ENCODE data around the gene CYBRD1.
A peak's percentile ranks its signal among the peaks of the same experiment; 100 is the strongest.
"Not testable (repeated sequence)": the region's sequence is repeated elsewhere in the genome, so short reads cannot be mapped to it uniquely, and the experiment has no call there.

The CYBRD1 gene

GRCh38 chr2:171522052-171522787 is at the start of gene CYBRD1:
Gene CYBRD1 (plus strand): TSS chr2:171522474. CDS start chr2:171522546, 72 bp downstream.
- peak; percentile 53 for DNase-seq

- DNase-seq: no peak
These were observed 46.3 kb upstream of the CYBRD1 start for GRCh38 chr2:171475979-171476378.

GRCh38 chr2:171478345-171478744 is 43.9 kb upstream of the CYBRD1 start:
- no peak for DNase-seq

GRCh38 chr2:171479154-171479814 is 43.0 kb upstream of the CYBRD1 start:
- DNase-seq: no peak

DNA sequence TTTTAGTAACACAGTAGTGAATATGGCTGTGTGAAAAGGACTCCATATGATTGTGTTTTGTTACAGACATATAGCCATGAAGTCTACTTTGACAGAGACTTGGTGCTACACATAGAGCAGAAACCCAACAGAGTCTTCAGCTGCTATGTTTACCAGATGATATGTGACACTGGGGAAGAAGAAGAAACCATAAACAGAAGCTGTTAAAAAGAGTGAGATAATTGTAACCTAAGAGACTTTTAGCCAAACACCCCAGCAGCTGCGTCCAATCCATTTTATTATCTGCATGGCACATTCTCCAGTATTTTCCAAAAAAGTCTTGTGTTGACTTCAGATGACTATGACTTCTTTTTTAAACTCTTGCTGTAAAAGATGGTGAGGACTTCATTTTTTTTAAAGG is 41.4 kb upstream of the CYBRD1 start:
- DNase-seq: no peak

DNA sequence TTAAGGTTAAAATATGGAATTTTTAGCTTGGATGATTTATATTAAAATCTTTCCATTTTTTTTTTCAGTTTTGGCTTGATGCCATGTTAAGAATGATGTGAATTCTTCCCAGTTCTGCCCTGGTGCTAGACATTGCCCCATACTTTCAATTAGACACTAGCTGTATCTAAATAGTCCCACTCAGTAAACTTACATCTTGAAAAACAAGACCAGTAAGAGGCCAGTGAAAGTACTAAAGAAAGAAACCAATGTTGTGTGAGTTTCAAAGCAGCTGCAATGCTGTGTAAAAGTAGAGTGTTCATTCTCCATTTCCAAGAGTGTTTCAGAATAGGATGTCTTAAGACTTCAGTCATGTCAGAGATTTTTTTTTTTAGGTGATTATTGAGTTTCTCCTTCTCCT is 40.0 kb upstream of the CYBRD1 start:
- no peak for DNase-seq

GRCh38 chr2:171482877-171483276 is 39.4 kb upstream of the CYBRD1 start:
- DNase-seq: no peak

- DNase-seq: no peak
These were observed 38.5 kb upstream of the CYBRD1 start for GRCh38 chr2:171483793-171484192.

GRCh38 chr2:171485116-171485515 is 37.2 kb upstream of the CYBRD1 start:
- no peak for DNase-seq

DNA sequence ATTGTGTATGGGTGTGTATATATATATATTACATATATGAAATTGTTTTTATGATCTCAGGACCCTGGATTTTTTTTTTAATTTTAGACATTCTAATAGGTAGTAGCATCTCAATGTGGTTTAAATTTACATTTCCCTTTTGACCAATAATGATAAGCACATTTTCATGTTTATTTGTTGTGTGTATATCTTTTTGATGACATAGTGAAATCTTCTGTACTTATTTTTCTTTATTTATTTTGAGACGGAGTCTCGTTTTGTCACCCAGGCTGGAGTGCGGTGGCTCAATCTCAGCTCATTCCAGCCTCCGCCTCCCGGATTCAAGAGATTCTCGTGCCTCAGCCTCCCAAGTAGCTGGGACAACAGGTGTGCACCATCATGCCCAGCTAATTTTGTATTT is 35.1 kb upstream of the CYBRD1 start:
- DNase-seq: no peak

- DNase-seq: no peak
These were observed 34.4 kb upstream of the CYBRD1 start for GRCh38 chr2:171487803-171488259.

- DNase-seq: no peak
These were observed 31.7 kb upstream of the CYBRD1 start for GRCh38 chr2:171490577-171490976.

- no peak for DNase-seq
These were observed 31.0 kb upstream of the CYBRD1 start for GRCh38 chr2:171491292-171491691.

DNA sequence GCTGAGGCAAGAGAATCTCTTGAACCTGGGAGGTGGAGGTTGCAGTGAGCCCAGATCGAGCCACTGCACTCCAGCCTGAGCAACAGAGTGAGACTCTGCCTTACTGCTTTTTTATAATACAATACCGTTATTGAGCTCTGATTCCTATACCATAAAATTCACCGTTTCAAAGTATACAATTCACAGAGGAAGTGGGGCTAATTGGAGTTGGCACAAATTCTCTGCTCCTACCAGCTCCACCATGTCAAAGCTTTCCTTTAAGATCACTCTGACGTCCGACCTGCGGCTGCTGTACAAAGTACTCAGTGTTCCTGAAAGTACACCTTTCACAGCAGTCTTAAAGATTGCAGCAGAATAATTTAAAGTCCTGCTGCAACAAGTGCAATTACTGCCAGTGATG is 29.6 kb upstream of the CYBRD1 start:
- DNase-seq: no peak

DNA sequence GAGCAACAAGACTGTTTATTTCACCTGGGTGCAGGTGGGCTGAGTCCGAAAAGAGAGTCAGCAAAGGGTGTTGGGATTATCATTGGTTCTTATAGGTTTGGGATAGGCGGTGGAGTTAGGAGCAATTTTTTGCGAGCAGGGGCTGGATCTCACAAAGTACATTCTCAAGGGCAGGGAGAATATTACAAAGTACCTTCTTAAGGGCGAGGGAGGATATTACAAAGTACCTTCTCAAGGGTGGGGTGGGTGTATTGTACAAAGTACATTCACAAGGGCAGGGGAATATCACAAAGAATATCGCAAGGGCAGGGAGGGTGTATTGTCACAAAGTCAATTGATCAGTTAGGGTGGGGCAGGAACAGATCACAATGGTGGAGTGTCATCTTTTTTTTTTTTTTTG is 24.6 kb upstream of the CYBRD1 start:
- DNase-seq: not testable (repeated sequence)

DNA sequence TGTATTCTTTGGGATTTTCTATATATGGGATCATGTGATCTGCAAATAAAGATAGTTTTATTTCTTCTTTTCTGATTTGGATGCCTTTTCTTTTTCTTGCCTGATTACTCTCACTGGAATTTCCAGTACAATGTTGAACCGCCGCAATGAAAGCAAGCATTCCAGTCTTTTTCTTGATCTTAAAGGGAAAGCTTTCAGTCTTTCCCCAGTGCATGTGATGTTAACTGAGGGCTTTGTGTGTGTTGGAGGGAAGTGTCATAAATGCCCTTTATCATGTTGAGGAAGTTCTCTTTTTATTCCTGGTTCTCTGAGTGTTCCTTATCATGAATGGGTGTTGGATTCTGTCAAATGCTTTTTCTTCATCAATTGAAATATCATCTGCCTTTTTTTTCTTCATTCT is 16.9 kb upstream of the CYBRD1 start:
- no peak for DNase-seq

GRCh38 chr2:171509945-171510731 is 12.1 kb upstream of the CYBRD1 start:
- peak; percentile 10 for DNase-seq

- DNase-seq: no peak
These were observed 10.3 kb upstream of the CYBRD1 start for GRCh38 chr2:171512014-171512413.

- DNase-seq: no peak
These were observed 9.5 kb upstream of the CYBRD1 start for GRCh38 chr2:171512683-171513195.

GRCh38 chr2:171513719-171514160 is 8.5 kb upstream of the CYBRD1 start:
- DNase-seq: no peak

DNA sequence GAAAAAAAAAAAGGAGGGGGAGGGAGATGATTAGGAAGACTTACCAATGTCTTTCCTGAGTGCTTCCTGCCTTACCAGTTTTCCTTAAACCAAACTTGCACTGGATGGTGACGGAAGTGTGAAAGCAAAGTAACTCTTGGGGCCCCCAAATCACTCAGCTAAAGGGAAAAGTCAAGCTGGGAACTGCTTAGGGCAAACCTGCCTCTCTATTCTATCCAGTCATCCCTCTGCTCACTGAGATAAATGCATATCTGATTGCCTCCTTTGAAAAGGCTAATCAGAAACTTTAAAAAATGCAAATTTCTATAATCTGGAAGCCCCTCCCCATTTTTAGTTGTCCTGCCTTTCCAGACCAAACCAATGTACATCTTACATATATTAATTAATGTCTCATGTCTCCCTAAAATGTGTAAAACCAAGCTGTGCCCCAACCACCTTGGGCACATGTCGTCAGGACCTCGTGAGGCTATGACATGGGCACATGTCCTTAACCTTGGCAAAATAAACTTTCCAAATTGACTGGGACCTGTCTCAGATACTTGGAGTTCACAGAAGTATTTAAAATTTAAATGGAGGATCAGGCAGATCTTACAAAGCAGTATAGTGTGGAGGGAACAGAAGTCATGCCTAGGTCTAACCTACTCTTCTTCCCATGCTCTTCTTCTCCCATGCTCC is 7.2 kb upstream of the CYBRD1 start:
- no peak for DNase-seq

- no peak for DNase-seq
These were observed 6.5 kb upstream of the CYBRD1 start for GRCh38 chr2:171515672-171516298.

All from stimulated activated CD4-positive, alpha-beta T cell treated with anti-CD3 and anti-CD28 coated beads, Interleukin-15, amount 100 ng/mL, for 24 hours (primary cell).